Mesenchymal stem cell (in vitro differentiated cells and primary cell): ENCODE results near the gene SCN3B.

Experiments
- DNase-seq: peaks from one replicate; pipeline ENCODE4 v3.0.0-alpha.2; 2013
- H2AFZ ChIP-seq: one replicate; pipeline ENCODE4 v1.6.1; 2013; ENCODE audit warnings: low read depth, mild to moderate bottlenecking, control low read depth, inconsistent platforms, low read length, moderate library complexity
- H2AK5ac ChIP-seq: 2 replicates; pipeline ENCODE4 v1.6.1; 2013; ENCODE audit warnings: low read length, moderate library complexity, mild to moderate bottlenecking, inconsistent platforms; ENCODE audit not compliant: severe bottlenecking
- H2BK120ac ChIP-seq: one replicate; pipeline ENCODE4 v1.6.1; 2013; ENCODE audit warnings: low read depth, mild to moderate bottlenecking, inconsistent platforms, low read length, moderate library complexity
- H2BK12ac ChIP-seq, 2 experiments: one replicate each; pipeline ENCODE4 v1.6.1; 2013; ENCODE audit warnings: inconsistent platforms in 2 of 2, low read length in 2 of 2, mild to moderate bottlenecking in 2 of 2, moderate library complexity in 2 of 2, control low read depth in 1 of 2
- H2BK15ac ChIP-seq: one replicate; pipeline ENCODE4 v1.6.1; 2013; ENCODE audit warnings: mild to moderate bottlenecking, low read depth, inconsistent platforms; ENCODE audit not compliant: poor library complexity, severe bottlenecking
- H2BK5ac ChIP-seq: 2 replicates; pipeline ENCODE4 v1.6.1; 2013; ENCODE audit warnings: low read depth, mild to moderate bottlenecking, low read length, control low read depth, inconsistent platforms; ENCODE audit not compliant: poor library complexity, severe bottlenecking
- H3K14ac ChIP-seq, 2 experiments: one replicate each; pipeline ENCODE4 v1.6.1; 2013; ENCODE audit warnings: inconsistent platforms in 2 of 2, low read length in 2 of 2, control low read depth in 1 of 2, mild to moderate bottlenecking in 1 of 2, moderate library complexity in 1 of 2
- H3K18ac ChIP-seq, 2 experiments: one replicate each; pipeline ENCODE4 v1.6.1; 2013; ENCODE audit warnings: inconsistent platforms in 2 of 2, low read length in 2 of 2, control low read depth in 1 of 2, low read depth in 1 of 2, mild to moderate bottlenecking in 1 of 2
- H3K23ac ChIP-seq, 2 experiments: one replicate each; pipeline ENCODE4 v1.6.1; 2013; ENCODE audit warnings: inconsistent platforms in 2 of 2, low read length in 2 of 2, mild to moderate bottlenecking in 2 of 2, moderate library complexity in 2 of 2, control low read depth in 1 of 2
- H3K27ac ChIP-seq: 2 replicates; pipeline ENCODE4 v1.5.1; 2013; ENCODE audit warnings: mild to moderate bottlenecking, moderate library complexity, low read length, control low read depth, inconsistent platforms; ENCODE audit not compliant: poor library complexity, severe bottlenecking
- H3K27me3 ChIP-seq, 2 experiments: 2 replicates each; pipeline versions ENCODE4 v1.6.1 to v1.7.0; 2013; ENCODE audit warnings: low read length in 2 of 2, mild to moderate bottlenecking in 2 of 2, moderate library complexity in 2 of 2, control low read depth in 1 of 2, inconsistent platforms in 1 of 2; ENCODE audit not compliant: control insufficient read depth in 1 of 2, insufficient read depth in 1 of 2
- H3K36me3 ChIP-seq, 2 experiments: 2 replicates each; pipeline versions ENCODE4 v1.6.1 to v1.7.0; 2013; ENCODE audit warnings: low read length in 2 of 2, control low read depth in 1 of 2, inconsistent platforms in 1 of 2, low read depth in 1 of 2, mild to moderate bottlenecking in 1 of 2; ENCODE audit not compliant: insufficient read depth in 2 of 2, control insufficient read depth in 1 of 2
- H3K4ac ChIP-seq, 2 experiments: one replicate each; pipeline ENCODE4 v1.6.1; 2013; ENCODE audit warnings: inconsistent platforms in 2 of 2, low read length in 2 of 2, mild to moderate bottlenecking in 2 of 2, moderate library complexity in 2 of 2, control low read depth in 1 of 2, low read depth in 1 of 2
- H3K4me1 ChIP-seq: 2 replicates; pipeline ENCODE4 v1.6.1; 2013; ENCODE audit warnings: low read depth, low read length, control low read depth; ENCODE audit not compliant: control insufficient read depth, insufficient read depth
- H3K4me2 ChIP-seq: 2 replicates; pipeline ENCODE4 v1.6.1; 2013; ENCODE audit warnings: low read length, mild to moderate bottlenecking, inconsistent platforms; ENCODE audit not compliant: poor library complexity, severe bottlenecking
- H3K4me3 ChIP-seq, 2 experiments: 2 replicates each; pipeline versions ENCODE4 v1.5.1 to v1.7.0; 2013; ENCODE audit warnings: low read length in 2 of 2, mild to moderate bottlenecking in 2 of 2, control low read depth in 1 of 2, low read depth in 1 of 2; ENCODE audit not compliant: insufficient read depth in 1 of 2
- H3K79me1 ChIP-seq: replicated peaks from 2 replicates; pipeline ENCODE4 v1.6.1; 2013; ENCODE audit warnings: mild to moderate bottlenecking, control low read depth, low read length, inconsistent platforms; ENCODE audit not compliant: poor library complexity, severe bottlenecking
- H3K9ac ChIP-seq: 2 replicates; pipeline ENCODE4 v1.7.0; 2013; ENCODE audit warnings: mild to moderate bottlenecking, low read length, moderate library complexity
- H3K9me3 ChIP-seq: 2 replicates; pipeline ENCODE4 v1.7.0; 2013; ENCODE audit warnings: mild to moderate bottlenecking, low read length; ENCODE audit not compliant: control insufficient read depth
- H4K8ac ChIP-seq: one replicate; pipeline ENCODE4 v1.6.1; 2013; ENCODE audit warnings: inconsistent platforms, mild to moderate bottlenecking, low read length, moderate library complexity
- H4K91ac ChIP-seq: one replicate; pipeline ENCODE4 v1.6.1; 2013; ENCODE audit warnings: mild to moderate bottlenecking, low read length, inconsistent platforms
- WGBS: methylation state at CpG from one replicate; pipeline ENCODE4 v1.1.7; 2013; ENCODE audit warnings: mixed read lengths; 5-methylcytosine and 5-hydroxymethylcytosine counted together

The SCN3B gene

DNA sequence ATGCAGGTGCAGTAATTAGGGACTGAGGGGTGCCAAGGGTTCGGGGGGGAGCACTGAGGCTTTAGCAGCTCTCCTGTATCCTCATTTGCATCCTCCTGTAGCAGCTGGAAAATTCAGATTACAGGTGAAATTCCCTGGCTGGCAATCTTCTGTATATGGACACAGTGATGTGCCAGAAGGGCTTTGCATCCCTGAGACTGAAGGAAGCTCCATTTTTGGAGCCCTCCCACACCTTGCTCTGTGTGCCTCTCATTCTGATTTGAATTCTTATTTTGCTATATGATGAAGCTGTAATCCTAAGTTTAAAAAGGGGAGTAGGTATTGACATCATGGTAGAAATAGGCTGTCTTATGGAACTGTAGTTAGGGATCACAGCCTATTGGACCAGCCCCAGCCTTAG, 46.6 kb downstream of the SCN3B start:
- H3K18ac ChIP-seq, result no peak overlapping the region
- 64% methylated on average over 1 of the region's 1 CpG for WGBS
- H2AFZ ChIP-seq, result no peak overlapping the region
- no peaks in the 10 kb centered on the region for H3K9me3 ChIP-seq
- no peak overlapping the region for H3K4me2 ChIP-seq
- no peak overlapping the region for H3K14ac ChIP-seq
- H2BK15ac ChIP-seq, result no peak overlapping the region
- H2AK5ac ChIP-seq, result no peak overlapping the region
- no peak overlapping the region for H3K27ac ChIP-seq
- no peak overlapping the region for H3K9ac ChIP-seq
- H3K4ac ChIP-seq, result no peak overlapping the region
- H4K8ac ChIP-seq, result no peak overlapping the region
- no peaks in the 10 kb centered on the region for H3K27me3 ChIP-seq
- no peak overlapping the region for H2BK12ac ChIP-seq
- no peak overlapping the region for H2BK5ac ChIP-seq
- no peak overlapping the region for H2BK120ac ChIP-seq
- H3K4me3 ChIP-seq, result no peak overlapping the region
- no peaks in the 10 kb centered on the region for H3K79me1 ChIP-seq
- no peaks in the 10 kb centered on the region for H3K4me1 ChIP-seq
- no peak for DNase-seq
- H3K36me3 ChIP-seq, result peaks cover 38 to 95% of the 10 kb centered on the region in 2 experiments
- H3K23ac ChIP-seq, result no peak overlapping the region
- H4K91ac ChIP-seq, result no peak overlapping the region

DNA sequence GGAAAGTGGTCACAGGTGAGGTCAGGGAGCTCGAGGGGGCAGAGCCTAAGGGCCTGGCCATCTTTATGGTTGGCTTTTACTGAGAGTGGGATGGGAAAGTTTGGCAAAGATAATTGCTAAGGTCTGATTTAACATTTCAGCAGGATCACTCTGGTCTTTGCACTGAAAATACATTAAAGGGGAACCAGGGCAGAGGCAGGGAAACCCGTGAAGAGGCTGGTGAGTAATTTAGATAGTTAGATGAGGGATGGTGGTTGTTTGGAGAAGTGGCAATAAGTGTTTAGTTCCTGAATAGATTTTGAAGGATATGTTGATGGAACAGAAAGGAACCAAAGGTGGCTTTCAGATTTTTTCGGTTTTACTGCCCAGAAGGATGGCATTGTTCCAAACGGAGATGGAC, 50.8 kb downstream of the SCN3B start:
- Histone ChIP-seq H2BK15ac (no peak overlapping the region), H3K14ac (no peak overlapping the region), H2AK5ac (no peak overlapping the region), H3K4me3 (no peak overlapping the region), H2BK120ac (no peak overlapping the region), H3K9me3 (no peaks in the 10 kb centered on the region), H3K9ac (no peak overlapping the region), H3K4ac (no peak overlapping the region), H3K27ac (no peak overlapping the region), H3K27me3 (no peaks in the 10 kb centered on the region), H3K23ac (no peak overlapping the region), H3K4me2 (no peak overlapping the region), H2BK12ac (no peak overlapping the region), H3K4me1 (peaks cover 2% of the 10 kb centered on the region), H2AFZ (no peak overlapping the region), H3K18ac (no peak overlapping the region), H4K8ac (no peak overlapping the region), H3K79me1 (no peaks in the 10 kb centered on the region), H3K36me3 (peaks cover 24 to 83% of the 10 kb centered on the region in 2 experiments), H2BK5ac (no peak overlapping the region), H4K91ac (no peak overlapping the region)
- DNase-seq, result no peak
- WGBS, result 90% methylated on average over 4 of the region's 4 CpGs

DNA sequence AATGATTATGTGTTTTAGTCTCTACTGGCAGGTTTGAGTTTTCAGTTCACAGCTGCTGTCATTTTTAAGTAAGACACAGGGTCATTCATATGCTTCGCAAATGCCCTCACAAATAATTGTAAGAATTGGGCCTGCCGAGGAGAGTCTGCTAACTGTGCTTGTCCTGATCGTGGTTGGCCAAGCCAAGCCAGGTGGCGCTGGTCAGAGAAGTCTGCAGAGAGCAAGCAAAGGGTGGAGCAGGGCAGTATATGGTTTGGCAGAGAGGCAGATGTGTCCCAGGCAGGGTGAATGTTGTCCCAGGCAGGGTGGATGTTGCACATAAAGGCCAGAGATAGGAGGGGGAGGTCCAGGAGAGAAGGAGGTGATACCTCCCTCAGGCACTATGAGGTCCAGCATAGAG, 52.7 kb downstream of the SCN3B start:
- Histone ChIP-seq H2BK5ac (no peak overlapping the region), H3K4ac (no peak overlapping the region), H3K27me3 (no peaks in the 10 kb centered on the region), H3K36me3 (peaks cover 20 to 81% of the 10 kb centered on the region in 2 experiments), H3K18ac (no peak overlapping the region), H3K27ac (no peak overlapping the region), H3K9me3 (no peaks in the 10 kb centered on the region), H2BK12ac (no peak overlapping the region), H3K23ac (no peak overlapping the region), H3K4me3 (no peak overlapping the region), H2BK15ac (no peak overlapping the region), H4K91ac (no peak overlapping the region), H3K14ac (no peak overlapping the region), H3K9ac (no peak overlapping the region), H2AFZ (no peak overlapping the region), H4K8ac (no peak overlapping the region), H3K79me1 (no peaks in the 10 kb centered on the region), H3K4me2 (no peak overlapping the region), H3K4me1 (peaks cover 2% of the 10 kb centered on the region), H2AK5ac (no peak overlapping the region), H2BK120ac (no peak overlapping the region)
- no peak for DNase-seq
- WGBS, result 87% methylated on average over 4 of the region's 4 CpGs

DNA sequence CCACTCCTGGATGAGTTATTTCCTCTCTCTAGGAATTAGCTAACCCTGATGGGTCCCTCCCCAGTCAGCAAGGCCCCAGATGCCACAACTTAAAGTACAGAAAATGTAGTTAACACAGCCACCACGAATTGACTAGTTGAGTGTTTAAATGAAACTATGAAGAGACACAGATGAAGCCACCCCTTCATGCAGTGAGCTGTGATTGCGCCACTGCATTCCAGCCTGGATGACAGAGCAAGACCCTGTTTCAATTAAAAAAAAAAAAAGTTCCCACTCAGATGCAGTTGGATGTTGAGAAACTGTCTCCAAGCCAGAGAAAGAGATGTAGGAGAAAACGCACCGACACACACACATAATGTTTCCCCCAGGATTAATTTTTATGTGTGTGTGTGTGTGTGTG, 53.3 kb downstream of the SCN3B start:
- H2BK12ac ChIP-seq, result no peak overlapping the region
- H2BK5ac ChIP-seq, result no peak overlapping the region
- no peak overlapping the region for H2BK15ac ChIP-seq
- no peak overlapping the region for H2AFZ ChIP-seq
- H3K27me3 ChIP-seq, result no peaks in the 10 kb centered on the region
- H3K4ac ChIP-seq, result no peak overlapping the region
- peak; percentile 67 for DNase-seq
- H2AK5ac ChIP-seq, result no peak overlapping the region
- H3K4me2 ChIP-seq, result no peak overlapping the region
- no peaks in the 10 kb centered on the region for H3K9me3 ChIP-seq
- no peak overlapping the region for H3K14ac ChIP-seq
- no peak overlapping the region for H2BK120ac ChIP-seq
- H3K36me3 ChIP-seq, result peaks cover 16 to 80% of the 10 kb centered on the region in 2 experiments
- no peak overlapping the region for H3K27ac ChIP-seq
- no peak overlapping the region for H3K4me3 ChIP-seq
- WGBS, result 71% methylated on average over 4 of the region's 4 CpGs
- H3K18ac ChIP-seq, result no peak overlapping the region
- H4K91ac ChIP-seq, result no peak overlapping the region
- H3K4me1 ChIP-seq, result peaks cover 2% of the 10 kb centered on the region
- H3K23ac ChIP-seq, result no peak overlapping the region
- H3K9ac ChIP-seq, result peak overlapping the region; percentile 7
- H4K8ac ChIP-seq, result no peak overlapping the region
- H3K79me1 ChIP-seq, result no peaks in the 10 kb centered on the region
